Measurements from ENCODE around the gene SH3BP5.
"Not testable (repeated sequence)": the region's sequence is repeated elsewhere in the genome, so short reads cannot be mapped to it uniquely, and the experiment has no call there.

Gene SH3BP5

GRCh38 chr3:15332405-15333098, at the start of gene SH3BP5:
TSS of gene SH3BP5 (minus strand) at chr3:15332586. CDS start at chr3:15332408, 178 bp downstream.
- no peak for DNase-seq

GRCh38 chr3:15380980-15381890, 48.8 kb upstream of the SH3BP5 start:
- no peak for DNase-seq

- peak; percentile 64 for DNase-seq
Measured at GRCh38 chr3:15377961-15378791, 45.8 kb upstream of the SH3BP5 start.

GRCh38 chr3:15375461-15376000, 43.1 kb upstream of the SH3BP5 start:
- DNase-seq: no peak

GRCh38 chr3:15372918-15373317, 40.5 kb upstream of the SH3BP5 start:
- DNase-seq: no peak

- DNase-seq: no peak
Measured at GRCh38 chr3:15368561-15369135, 36.3 kb upstream of the SH3BP5 start.

- DNase-seq: no peak
Measured at GRCh38 chr3:15367059-15367458, 34.7 kb upstream of the SH3BP5 start.

GRCh38 chr3:15364078-15364477, 31.7 kb upstream of the SH3BP5 start:
- not testable (repeated sequence) for DNase-seq

- no peak for DNase-seq
Measured at GRCh38 chr3:15361494-15362214, 29.3 kb upstream of the SH3BP5 start.

- DNase-seq: no peak
Measured at GRCh38 chr3:15360788-15361493, 28.6 kb upstream of the SH3BP5 start.

GRCh38 chr3:15359677-15360397, 27.5 kb upstream of the SH3BP5 start:
- DNase-seq: no peak

GRCh38 chr3:15356651-15357061, 24.3 kb upstream of the SH3BP5 start:
- not testable (repeated sequence) for DNase-seq

- DNase-seq: no peak
Measured at GRCh38 chr3:15356176-15356575, 23.8 kb upstream of the SH3BP5 start.

- no peak for DNase-seq
Measured at GRCh38 chr3:15355086-15355485, 22.7 kb upstream of the SH3BP5 start.

GRCh38 chr3:15354485-15354884, 22.1 kb upstream of the SH3BP5 start:
- no peak for DNase-seq

- no peak for DNase-seq
Measured at GRCh38 chr3:15350141-15350540, 17.8 kb upstream of the SH3BP5 start.

- not testable (repeated sequence) for DNase-seq
Measured at GRCh38 chr3:15349438-15349837, 17.1 kb upstream of the SH3BP5 start.

- no peak for DNase-seq
Measured at GRCh38 chr3:15348246-15348645, 15.9 kb upstream of the SH3BP5 start.

GRCh38 chr3:15347737-15348110, 15.3 kb upstream of the SH3BP5 start:
- no peak for DNase-seq

- DNase-seq: no peak
Measured at GRCh38 chr3:15347063-15347736, 14.8 kb upstream of the SH3BP5 start.
